ENCODE measurements around the gene POLQ. TPM values are rescaled to one million over a fixed set of nuclear protein-coding genes. Genes with fewer than 3 reads are reported as not detected.
"Not testable (repeated sequence)": the region's sequence is repeated elsewhere in the genome, so short reads cannot be mapped to it uniquely, and the experiment has no call there.

Gene POLQ
- total RNA-seq (2014; rRNA removed; shearing (Covaris generic)) = 9.9 and 10.9 TPM in 2 replicates

DNA sequence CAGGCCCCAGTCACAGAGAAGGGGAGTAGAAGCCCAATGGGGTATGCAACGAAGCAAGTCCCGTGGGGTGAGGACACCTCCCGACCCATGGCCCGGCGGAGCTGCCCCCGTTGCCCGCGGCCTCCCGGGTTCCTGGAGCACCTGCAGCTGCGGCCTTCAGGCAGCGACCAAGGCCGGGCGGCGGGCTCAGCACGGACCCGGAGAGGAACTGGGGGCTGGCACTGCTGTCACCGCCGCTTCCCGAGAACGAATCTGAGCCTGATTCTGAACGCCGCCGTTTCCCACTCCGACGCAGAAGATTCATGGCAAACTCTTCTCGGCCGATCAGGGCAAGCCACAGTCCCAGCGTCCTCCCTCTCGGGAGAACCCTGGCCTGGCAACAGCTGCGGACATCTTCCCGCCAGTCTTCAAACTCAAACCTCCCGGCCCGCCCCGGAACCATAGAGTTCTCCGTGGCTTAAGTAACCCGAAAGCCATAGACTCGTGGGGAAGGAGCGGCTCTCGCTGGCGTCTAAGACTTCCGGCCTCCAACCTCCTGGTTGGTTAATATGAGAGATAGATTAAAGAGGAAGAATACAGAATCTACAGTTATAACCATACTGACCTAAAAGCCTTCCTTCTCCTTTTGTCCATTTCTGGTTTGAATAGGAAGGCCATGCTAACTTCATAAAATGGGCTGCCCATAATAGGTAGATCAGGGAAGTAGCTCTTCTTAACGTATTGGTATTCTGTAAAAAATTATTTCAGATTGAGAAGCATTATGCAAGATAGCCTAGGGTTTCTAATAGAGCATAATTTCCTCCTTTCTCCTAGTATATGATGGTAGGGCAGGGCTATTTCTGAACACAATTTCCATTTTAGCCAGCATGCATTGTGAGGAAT, at the start of gene POLQ:
TSS of gene POLQ (minus strand) at position 415 of the 882 bp plus-strand sequence. CDS start at position 304, 111 bp downstream.
- DNase-seq (ENCODE audit: low read depth) = peak; percentile 96

DNA sequence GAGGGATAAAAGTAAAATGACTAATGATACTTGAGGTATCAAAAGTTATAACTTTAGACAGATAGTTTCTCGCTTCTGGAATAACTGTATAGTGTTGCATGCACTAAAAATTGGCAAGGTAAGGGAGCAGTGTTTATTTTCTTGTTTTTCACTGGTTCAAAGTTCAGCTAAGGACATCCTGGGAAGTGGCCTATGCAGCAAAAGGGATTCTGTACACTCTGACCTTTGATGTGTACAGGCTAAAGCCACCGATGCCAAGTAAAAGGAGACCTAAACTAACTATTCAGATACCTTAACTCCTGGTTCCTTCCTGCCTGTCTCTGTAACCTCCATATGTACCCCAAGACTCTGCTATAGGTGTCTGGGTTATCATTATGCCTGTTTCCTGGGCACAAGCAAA, 49.1 kb upstream of the POLQ start:
- DNase-seq (ENCODE audit: low read depth) = no peak

DNA sequence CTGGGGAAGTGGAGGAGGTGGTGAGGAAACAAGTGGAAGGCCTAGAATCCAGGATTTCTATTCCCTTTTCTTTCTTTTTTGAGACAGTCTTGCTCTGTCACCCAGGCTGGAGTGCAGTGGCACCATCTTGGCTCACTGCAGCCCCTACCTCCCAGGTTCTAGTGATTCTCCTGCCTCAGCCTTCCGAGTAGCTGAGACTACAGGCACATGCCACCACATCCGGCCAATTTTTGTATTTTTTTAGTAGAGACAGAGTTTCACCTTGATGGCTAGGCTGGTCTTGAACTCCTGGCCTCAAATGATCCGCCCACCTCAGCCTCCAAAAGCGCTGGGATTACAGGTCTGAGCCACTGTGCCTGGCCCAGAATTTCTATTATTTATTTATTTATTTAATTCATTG, 48.0 kb upstream of the POLQ start:
- DNase-seq (ENCODE audit: low read depth) = not testable (repeated sequence)

DNA sequence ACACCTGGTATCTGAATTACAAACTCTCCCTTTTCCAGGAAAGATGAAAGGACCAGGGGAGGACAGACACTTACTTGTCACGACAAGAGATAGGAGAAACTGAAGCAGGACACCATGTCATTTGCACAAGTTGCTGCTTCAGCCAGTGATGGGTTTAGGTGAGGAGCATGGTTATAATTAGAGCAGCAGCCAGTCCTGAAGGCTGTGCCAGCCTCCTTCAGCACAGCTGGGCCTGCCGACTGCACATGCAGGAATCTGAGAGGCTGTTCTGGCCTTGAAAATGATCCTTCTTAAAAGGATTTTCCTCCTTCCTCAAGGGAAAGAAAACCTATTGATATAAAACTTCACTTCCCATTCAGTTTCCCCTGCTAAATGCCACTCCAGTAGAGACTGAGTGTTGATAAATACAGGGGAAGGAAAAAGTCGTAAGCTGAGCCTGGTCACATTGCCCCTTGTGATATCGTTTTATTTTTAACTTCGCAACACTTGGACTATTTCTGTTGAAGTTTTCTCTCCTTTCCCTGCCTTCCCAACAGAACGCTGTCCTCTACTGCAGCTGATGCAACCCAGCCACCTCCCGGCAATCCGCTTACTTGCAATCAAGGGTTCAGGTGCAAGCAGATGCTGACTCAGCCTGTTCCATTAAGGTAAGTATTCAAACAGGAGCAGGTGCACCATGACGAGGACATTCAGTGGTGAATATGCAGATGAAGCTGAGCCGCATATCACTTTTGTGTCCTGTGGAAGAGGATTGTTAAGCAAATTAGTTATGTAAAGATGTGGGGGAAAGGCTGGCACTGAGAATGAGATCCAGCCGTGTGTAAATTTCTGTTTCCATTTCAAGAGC, 47.3 kb upstream of the POLQ start, which contains the start of gene FBXO40:
TSS of gene FBXO40 (plus strand) at position 524 of the 847 bp plus-strand sequence. CDS start 27,197 bp downstream, outside the sequence.
- DNase-seq (ENCODE audit: low read depth) = no peak

DNA sequence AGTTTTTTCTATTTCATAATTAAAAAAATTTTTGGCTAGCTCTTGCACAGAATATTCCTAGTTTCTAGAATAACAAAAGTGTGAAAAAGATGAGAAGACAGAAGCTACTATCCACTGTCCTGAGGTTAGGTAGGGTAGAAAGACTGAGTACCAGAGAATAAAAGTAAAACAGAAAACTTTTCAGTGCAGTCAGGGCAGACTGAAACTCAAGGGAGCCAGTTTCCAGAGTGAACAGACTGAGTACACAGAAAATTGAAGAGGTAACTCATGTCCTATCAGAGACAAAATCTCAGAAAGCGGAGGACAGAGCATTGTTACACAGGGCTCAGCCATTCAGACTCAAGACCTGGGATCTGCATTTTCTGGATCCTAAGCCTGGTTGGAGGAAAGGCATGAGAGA, 38.6 kb upstream of the POLQ start:
- DNase-seq (ENCODE audit: low read depth) = no peak

DNA sequence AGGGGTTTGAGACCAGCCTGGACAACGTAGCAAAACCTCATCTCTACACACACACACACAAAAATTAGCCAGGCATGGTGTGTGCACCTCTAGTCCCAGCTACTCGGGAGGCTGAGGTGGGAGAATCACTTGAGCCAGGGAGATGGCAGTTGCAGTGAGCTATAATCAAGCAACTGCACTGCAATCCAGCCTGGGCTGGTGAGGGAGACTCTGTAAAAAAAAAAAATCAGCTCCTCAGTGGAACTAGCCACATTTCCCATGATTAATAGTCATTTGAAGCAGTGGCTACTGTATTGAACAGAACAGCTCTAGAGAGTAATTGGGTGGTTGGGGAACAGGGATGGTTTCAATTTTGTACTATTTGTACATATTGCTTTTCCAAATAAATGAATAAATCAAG, 35.9 kb upstream of the POLQ start:
- DNase-seq (ENCODE audit: low read depth) = no peak

DNA sequence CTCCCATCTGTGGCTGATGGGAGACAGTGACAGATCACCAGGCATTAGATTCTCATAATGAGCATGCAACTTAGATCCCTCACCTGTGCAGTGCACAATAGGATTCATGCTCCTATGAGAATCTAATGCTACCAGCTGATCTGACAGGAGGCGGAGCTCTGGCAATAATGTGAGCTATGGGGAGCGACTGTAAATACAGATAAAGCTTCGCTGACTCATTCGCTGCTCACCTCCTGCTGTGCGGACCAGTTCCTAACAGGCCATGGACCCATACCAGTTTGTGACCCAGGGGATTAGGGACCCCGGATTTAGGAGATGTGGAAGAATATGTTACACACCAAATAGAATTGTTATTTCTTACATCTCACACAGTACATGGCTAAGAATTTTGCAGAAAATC, 28.7 kb upstream of the POLQ start:
- peak; percentile 40 for DNase-seq (ENCODE audit: low read depth)

DNA sequence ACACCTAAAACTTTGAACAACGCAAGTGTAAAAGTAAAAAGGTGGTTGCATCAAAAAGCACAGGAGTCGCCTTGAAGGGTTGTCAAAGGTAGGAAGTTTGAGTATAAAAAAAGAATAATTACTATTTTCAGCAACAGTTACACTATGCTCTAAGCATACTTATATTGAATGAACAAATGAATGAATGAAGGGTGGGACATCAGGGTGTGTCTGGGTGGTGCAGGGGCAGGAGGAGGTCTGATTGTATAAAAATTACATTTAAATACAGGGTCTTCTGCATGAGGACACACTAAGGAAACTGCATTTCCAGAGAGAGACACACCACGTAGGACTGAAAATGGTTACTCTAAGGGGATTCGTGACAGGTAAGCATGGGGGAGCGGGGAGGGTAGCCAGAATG, 21.9 kb upstream of the POLQ start, which contains the start of gene ARGFX:
TSS of gene ARGFX (plus strand) at position 301 of the 400 bp plus-strand sequence. CDS start 2,765 bp downstream, outside the sequence.
- no peak for DNase-seq (ENCODE audit: low read depth)

DNA sequence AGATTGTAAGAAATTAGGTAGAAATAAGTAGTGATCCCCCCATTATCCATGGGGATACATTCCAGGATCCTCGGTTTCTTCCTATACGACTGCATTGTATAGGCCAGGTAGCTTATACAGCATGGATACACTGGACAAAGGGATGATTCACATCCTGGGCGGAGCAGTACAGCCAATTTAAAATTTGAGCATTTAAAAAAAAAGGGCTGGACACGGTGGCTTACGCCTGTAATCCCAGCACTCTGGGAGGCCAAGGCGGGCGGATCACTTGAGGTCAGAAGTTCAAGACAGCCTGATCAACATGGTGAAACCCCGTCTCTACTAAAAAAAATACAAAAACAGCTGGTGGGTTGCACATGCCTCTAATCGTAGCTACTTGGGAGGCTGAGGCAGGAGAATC, 21.0 kb upstream of the POLQ start:
- no peak for DNase-seq (ENCODE audit: low read depth)

DNA sequence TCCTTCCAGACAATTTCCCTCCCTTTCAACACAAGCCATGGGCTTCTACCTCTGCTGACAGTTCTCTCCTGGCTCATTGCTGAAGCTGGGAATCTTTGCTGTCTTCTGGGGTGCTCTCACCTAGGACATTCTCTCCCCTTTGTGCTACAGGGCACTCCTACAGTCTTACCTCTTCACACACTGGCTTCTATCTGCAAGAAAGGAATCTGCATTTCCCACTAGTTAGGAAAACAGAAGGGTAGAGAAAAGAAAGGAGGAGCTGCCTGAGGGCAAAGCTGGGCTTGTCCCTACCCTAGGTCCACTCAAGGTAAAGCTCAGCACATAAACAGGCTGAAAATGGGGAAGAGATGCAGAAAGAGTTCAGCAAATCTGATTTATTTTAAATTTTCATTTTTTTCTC, 16.4 kb upstream of the POLQ start:
- DNase-seq (ENCODE audit: low read depth) = no peak

DNA sequence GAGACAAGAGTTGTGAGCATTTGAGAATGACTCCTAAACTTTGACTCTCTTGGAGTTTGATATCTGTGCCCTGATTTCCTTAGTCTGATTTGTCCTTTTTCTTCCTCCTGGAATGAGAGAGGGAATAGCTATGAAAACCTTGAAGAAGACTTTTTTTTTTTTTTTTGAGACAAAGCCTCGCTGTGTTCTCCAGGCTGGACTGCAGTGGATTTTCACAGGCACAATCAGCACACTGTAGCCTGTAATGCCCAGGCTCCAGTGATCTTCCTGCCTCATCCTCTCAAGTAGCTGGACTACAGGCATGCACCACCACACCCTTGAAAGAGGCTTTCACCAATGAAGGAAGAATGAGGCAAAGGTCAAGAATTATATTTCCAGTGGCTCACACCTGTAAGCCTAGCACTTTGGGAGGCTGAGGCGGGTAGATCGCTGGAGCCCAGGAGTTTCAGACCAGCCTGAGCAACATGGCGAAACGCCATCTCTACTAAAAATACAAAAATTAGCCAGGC, 11.7 kb upstream of the POLQ start:
- DNase-seq (ENCODE audit: low read depth) = no peak

DNA sequence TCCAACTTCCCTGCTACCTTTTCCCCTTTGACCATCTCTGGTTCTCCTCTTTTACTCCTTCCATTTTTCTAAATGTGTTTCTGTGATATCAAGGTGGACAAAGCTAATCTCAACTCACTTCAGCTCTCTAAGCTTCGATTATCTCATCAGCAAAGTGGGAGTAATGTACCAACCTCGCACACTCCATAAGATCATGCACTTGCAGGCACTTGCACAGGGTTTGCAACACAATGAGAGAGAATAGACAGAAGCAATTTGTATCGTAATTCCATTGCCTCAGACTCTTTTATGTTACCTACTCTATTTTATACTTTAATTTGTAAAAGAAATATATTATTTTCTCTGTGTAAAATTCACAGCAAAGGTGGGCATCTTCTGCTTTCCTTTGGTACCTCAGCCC, 7.0 kb upstream of the POLQ start:
- no peak for DNase-seq (ENCODE audit: low read depth)

DNA sequence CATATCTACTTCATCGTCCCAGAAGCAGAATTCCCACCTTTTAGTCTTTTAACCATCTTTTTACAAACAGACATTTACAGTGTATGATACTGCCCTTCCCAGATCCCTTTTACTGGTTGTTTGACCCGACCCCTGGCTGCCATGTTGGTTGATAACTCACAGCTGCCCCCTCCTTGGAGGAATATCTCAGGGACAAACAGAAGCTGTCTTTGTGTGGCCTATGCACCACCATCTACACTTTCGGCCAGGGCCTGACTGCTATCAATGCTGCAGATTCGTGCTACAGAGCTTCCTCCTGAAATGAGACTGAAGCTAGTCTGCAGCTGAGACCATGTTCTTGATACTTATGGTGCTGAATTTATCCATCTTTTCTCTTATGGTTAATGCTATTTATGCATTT, 6.6 kb upstream of the POLQ start:
- DNase-seq (ENCODE audit: low read depth) = peak; percentile 23

DNA sequence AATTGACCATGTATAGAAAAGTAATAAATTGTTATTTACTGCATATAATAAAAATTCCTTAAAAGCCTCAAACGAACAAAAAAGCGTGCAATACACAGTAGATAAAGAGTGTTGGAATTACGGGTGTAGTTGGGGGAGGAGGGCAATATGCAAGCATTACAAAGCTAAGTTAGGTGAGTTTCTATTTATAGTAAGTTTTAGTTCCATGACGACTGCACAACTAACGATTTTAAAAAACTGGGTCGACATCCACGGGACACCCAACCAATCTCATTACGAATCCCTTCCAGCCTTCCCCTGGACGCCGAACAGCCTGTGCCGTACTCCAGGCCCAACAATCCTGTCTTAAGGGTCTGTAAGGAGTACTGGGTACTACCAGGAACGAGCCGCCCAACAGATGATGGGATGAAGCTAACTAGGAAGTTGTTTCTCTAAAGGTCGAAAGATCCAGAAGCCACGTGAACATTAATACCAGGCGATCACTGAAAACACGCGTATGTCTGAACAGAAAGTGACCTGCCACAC, 677 bp downstream of the POLQ start:
- peak; percentile 15 for DNase-seq (ENCODE audit: low read depth)

DNA sequence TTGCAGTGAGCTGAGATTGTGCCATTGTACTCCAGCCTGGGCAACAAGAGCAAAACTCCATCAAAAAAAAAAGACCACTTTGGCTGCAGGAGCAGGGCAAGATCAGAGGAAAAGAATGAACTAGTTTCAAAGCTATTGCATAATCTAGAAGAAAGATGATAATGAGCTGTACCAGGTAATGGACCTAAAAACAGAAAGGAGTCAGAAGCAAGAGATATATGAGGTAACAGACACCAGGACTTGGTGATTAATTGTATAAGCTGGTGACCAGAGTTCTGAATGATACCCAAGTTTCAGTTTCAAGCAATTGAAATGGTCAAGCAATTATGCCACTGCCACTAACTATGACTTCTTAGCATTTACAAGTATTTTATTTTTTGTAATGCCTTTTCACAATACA, 2.9 kb downstream of the POLQ start:
- no peak for DNase-seq (ENCODE audit: low read depth)

DNA sequence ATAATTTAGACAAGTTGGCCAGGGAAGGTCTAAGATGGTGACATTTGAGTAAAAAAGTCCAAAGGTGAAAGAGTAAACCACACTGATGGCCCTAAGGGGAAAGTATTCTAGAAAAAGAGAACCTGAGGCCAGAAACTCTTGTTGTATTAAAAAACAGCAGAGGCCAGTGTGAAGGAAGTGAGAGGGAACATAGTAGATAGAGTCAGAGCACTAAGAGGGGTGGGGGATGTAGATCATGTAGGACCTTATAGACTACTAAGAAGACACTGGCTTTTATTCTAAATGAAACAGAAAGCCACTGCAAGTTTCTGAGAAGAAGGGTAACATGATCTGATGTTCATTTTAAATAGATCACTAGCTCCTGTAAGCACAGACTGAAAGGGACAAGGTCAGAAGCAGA, 14.5 kb downstream of the POLQ start:
- no peak for DNase-seq (ENCODE audit: low read depth)

DNA sequence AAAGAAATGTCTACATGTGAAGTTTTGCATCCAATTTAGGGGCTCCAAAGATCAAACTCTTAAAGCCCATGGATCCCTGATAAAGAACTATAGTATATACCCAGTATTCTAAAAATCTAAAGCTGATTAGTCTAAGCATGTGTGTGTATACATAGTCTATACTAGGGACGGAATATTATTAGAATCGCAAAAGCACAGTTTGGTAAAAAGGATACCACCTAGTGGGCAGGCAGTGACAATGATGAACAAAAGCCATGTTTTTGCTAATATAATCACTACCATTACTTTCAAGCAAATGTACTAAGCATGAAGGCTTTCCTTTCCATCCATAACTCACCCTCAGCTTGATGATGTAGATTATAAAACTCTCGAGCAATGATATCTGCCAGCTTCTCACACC, 16.5 kb downstream of the POLQ start:
- no peak for DNase-seq (ENCODE audit: low read depth)

DNA sequence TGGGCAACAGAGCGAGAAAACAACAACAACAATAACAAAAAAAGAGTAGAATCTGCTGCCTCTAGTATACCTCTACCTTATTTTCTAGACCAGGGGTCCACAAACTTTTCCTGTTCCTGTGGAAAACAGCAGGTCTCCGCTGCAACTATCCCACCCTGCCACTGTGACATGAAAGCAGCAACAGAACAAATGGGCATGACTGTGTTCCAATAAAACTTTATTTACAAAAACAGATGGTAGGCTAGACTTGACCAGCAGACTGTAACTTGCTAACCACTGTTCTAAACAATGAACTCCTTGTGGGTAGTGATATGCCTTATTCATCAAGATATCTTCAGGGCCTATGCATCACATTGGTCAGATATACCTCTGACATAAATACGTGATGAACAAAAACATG, 25.3 kb downstream of the POLQ start:
- no peak for DNase-seq (ENCODE audit: low read depth)

DNA sequence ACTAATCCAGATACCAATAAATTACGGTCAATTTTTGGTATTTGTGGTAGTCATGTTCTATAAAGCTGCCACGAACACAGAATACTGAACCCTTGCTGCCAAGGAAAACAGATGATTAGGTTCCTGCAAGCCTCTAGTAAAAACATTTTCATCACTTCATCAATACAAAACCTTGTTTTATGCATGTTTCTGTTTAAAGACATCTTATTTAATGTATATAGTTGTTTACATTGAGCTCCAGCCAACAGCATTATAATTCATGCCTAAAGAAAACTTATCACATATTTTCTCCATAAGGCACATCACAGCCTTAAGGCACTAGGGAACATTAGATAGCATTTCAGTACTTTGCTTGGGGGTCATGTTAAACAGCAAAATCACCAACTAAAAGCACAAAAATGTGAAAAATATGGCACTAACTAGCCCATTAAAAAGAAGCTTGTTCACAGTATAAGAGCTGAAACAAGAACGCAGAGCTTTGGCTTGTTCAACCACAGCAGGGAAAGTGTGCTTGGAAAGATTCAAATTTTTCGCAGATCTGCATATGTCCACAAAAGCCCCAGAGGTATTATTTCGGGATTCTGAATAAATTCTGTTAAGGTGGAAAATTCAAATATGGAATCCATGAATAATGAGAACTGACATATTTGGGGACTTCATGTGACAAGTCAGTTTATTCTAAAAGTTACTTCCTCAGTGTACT, 27.7 kb downstream of the POLQ start:
- DNase-seq (ENCODE audit: low read depth) = no peak

DNA sequence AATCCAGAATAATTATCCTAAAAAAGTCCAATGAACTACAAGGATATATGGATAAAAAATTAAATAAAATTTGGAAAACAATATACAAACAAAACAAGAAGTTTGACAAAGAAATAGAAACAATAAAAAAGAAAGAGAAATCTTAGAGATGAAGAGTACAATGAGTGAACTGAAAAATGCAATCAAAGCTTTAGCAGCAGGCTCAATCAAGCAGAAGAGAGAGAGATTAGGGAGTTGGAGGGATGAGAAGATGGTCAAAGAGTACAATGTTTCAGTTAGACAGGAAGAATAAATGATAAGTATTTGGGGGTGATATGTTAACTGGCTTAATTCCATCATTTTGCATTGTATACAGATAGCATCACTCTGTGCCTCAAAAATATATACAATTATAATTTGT, 29.9 kb downstream of the POLQ start:
- DNase-seq (ENCODE audit: low read depth) = no peak

DNA sequence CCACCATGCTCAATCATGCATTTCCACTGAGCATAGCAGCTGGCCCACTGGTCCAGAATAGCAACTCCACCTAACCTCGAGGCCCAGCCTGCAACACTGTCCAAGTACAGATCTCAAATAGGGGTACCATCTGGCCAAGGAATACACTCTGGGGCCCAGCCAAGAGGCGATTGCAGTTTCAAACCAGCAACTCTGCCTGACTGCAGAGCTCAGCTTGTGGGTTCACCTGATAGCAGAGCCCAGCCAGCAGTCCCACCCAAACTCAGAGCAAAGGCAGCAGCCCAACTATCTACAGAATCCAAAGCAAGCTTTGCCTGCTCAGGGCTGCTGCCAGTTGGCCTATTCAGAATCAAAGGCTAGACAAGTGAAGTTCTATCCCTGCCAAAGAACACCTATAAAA, 30.5 kb downstream of the POLQ start:
- DNase-seq (ENCODE audit: low read depth) = no peak
